ENCODE measurements around the gene CRYGA.
"Not testable (repeated sequence)": the region's sequence is repeated elsewhere in the genome, so short reads cannot be mapped to it uniquely, and the experiment has no call there.

The CRYGA gene

DNA sequence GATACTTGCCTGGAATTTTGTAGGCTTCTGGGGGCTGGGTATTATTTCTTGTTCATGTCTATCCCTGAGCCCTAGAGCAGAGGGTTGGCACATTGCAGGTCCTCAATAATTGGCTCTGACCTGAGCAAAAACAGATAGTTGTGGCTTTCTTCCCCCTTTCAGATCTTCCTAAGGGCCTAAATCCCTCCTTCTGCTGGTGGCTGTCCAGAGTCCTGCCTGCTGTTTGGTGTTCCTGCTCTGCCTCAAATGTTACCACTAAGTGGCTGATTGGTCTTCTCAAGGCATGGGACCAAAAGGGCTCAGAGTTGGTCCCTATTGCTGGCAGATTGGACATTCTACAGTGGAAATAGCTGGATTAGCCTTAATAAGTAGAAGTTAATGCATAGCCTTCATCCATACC is 16.4 kb downstream of the CRYGA start:
- H3K27me3 Mint-ChIP-seq = no peaks in the 10 kb centered on the region
- peaks cover 29% of the 10 kb centered on the region for H3K4me1 Mint-ChIP-seq (ENCODE audit: low read depth)

DNA sequence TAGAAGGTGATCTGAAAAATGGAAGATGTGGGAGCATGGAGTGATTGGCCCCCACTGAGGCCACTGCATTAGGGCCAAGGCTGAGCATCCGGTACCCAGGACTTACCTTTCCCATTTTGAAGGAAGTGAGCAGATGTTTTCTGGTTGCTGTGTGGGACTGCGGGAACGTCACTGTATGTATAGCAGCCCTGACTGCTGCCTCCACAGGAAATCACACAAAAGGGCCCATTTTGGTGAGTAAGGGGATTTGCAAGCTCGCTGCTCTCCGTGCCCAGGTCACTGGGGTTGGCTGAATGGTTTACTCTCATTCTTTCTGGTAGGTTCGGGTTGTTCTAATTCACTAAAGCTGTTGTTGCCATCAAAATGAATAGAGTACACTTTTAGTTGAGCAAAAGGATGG is 17.4 kb downstream of the CRYGA start, which contains the start of gene CRYGB:
Gene CRYGB, minus strand, starts transcription at position 153 of the 400 bp plus-strand sequence. Its CDS starts 38 bp downstream, at position 115.
- no peak within 1 kb of the TSS for H3K4me3 Mint-ChIP-seq
- peaks cover 10% of the 10 kb centered on the region for H3K9me3 Mint-ChIP-seq
- H3K4me1 Mint-ChIP-seq (ENCODE audit: low read depth) = peaks cover 29% of the 10 kb centered on the region
- H3K27me3 Mint-ChIP-seq = no peaks in the 10 kb centered on the region
- no peak within 1 kb of the TSS for H3K27ac Mint-ChIP-seq
- intact Hi-C loops (cut with micrococcal nuclease) = no loop called here
- no peaks in the 10 kb centered on the region for H3K36me3 Mint-ChIP-seq (ENCODE audit: low read depth)

More for the DNA sequence above, 16.4 kb downstream of the CRYGA start:
- peaks cover 15% of the 10 kb centered on the region for H3K9me3 Mint-ChIP-seq
- no peaks in the 10 kb centered on the region for H3K36me3 Mint-ChIP-seq (ENCODE audit: low read depth)
- intact Hi-C loops (cut with micrococcal nuclease) = no loop called here
- H3K4me3 Mint-ChIP-seq = no peak overlapping the region
- no peak overlapping the region for H3K27ac Mint-ChIP-seq

DNA sequence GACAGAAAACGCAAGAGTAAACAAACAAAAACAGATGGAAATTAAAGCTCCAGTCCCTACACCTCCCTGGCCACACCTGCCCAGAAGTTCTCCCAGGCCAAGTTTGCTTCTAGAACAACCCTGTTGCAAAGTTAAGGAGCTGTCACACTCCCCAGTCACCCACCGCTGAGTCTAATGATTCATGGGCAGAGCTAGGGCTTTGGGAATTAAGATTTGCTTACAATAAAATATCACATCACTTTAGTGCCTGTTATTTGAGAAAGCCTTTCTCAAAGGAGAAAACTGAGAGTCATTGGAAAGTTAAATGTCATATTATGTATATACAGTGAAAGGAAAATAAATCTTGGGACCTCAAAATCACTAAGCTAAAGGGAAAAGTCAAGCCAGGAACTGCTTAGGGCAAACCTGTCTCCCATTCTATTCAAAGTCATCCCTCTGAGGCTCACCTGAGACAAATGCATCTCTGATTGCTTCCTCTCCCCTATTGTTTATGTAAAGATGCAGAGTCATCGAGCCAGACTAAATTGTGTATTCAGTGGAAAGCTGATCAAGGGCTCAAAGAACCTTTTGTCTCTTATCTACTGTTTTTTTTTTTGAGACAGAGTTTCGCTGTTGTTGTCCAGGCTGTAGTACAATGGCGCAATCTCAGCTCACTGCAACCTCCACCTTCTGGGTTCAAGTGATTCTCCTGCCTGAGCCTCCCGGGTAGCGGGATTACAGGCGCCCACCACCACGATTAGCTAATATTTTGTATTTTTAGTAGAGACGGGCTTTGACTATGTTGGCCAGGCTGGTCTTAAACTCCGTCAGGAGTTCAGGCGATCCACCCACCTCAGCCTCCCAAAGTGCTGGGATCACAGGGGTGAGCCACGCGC is 20.2 kb downstream of the CRYGA start:
- intact Hi-C loops (cut with micrococcal nuclease) = no loop called here
- no peak overlapping the region for H3K4me3 Mint-ChIP-seq
- H3K9me3 Mint-ChIP-seq = no peaks in the 10 kb centered on the region
- H3K4me1 Mint-ChIP-seq (ENCODE audit: low read depth) = peaks cover 15% of the 10 kb centered on the region
- H3K27ac Mint-ChIP-seq = no peak overlapping the region
- no peaks in the 10 kb centered on the region for H3K27me3 Mint-ChIP-seq
- no peaks in the 10 kb centered on the region for H3K36me3 Mint-ChIP-seq (ENCODE audit: low read depth)

DNA sequence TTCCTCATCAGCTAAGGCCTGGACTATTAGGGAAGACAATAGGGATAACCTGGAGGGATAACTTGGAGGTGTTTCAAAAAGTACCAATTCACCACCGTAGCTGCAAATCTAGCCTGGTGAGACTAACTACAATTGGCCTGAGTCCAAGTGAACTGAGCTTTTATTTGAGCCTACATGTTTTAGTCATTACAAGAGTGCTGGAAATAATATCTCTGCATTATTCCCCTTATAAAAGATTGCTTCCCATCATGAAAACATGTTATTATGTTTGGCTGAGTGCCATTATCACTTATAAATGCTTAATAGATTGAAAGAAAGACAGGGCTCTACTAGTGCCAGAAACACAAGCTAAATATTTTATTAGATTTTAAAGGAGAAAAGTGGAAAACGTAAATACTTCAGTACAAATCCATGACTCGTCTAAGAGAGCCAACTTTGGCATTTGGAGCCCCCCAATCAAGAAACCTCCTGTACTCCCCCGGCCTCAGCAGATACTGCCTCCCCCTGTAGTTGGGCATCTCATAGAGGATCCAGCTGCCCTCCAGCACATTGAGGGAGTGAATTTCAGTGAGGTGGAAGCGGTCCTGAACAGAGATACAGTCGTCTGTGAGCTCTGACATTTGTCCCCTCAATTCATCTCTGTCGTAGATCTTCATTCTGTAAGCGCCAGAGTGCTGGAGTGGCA is 21.0 kb downstream of the CRYGA start:
- no peaks in the 10 kb centered on the region for H3K36me3 Mint-ChIP-seq (ENCODE audit: low read depth)
- H3K27ac Mint-ChIP-seq = no peak overlapping the region
- H3K4me3 Mint-ChIP-seq = no peak overlapping the region
- H3K4me1 Mint-ChIP-seq (ENCODE audit: low read depth) = peaks cover 8% of the 10 kb centered on the region
- H3K27me3 Mint-ChIP-seq = no peaks in the 10 kb centered on the region
- H3K9me3 Mint-ChIP-seq = no peaks in the 10 kb centered on the region
- intact Hi-C loops (cut with micrococcal nuclease) = no loop called here

DNA sequence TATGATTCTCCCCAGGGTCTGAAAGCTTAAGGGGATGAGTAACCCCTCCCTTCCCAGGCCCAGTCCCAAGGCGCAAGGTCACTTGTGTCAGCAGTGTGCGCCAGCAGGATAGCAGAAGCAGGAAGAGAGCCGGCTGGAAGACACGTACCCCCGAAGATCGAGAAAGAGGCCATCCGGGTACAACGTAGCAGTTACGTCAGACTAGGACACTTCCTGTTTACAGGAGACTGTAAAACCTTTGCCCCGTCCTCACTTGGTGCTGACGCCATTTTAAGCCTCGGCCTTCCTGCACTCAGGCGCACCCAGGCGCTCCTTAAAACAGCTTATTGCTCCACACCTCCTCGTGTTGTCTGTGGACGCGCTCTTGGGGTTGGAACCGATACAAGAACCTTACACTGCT is 23.9 kb downstream of the CRYGA start:
- Mint-ChIP-seq H3K27ac (no peak overlapping the region), H3K36me3 (ENCODE audit: low read depth) (no peaks in the 10 kb centered on the region), H3K4me1 (ENCODE audit: low read depth) (peaks cover under 1% of the 10 kb centered on the region), H3K9me3 (no peaks in the 10 kb centered on the region), H3K27me3 (no peaks in the 10 kb centered on the region), H3K4me3 (no peak overlapping the region)
- intact Hi-C loops (cut with micrococcal nuclease) = no loop called here

DNA sequence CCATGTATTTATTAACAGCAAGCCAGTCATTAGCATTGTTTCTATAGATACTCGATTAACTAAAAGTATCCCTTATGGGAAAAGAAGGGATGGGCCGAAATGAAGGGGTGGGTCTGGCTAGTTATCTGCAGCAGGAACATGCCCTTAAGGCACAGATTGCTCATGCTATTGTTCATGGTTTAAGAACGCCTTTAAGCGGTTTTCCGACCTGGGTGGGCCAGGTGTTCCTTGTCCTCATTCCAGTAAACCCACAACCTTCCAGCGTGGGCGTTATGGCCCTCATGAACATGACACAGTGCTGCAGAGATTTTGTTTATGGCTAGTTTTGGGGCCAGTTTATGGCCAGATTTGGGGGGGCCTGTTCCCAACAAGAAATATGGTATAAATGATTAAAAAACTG is 25.1 kb downstream of the CRYGA start:
- H3K36me3 Mint-ChIP-seq (ENCODE audit: low read depth); H3K4me3 Mint-ChIP-seq; H3K4me1 Mint-ChIP-seq (ENCODE audit: low read depth); H3K9me3 Mint-ChIP-seq; H3K27ac Mint-ChIP-seq; intact Hi-C loops (cut with micrococcal nuclease); H3K27me3 Mint-ChIP-seq: not testable (repeated sequence)

DNA sequence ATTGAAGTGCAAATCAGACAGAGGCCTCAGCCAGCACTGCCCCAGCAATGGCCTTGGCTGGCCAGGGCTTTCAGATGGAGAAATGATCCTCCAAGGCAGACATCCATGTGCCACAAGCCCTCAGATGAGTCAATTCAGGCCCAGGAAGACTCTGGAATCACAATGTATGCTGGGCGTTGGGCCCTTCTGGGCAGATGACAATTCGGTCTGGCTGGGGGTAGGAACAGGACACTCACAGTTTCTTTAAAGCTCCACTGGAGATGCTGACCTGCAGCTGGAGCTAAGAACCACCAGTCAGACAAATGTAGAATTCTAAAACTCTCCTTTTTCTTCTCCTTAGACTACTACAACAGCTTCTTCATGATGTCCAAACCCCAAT is 26.7 kb downstream of the CRYGA start:
- Mint-ChIP-seq H3K4me1 (ENCODE audit: low read depth) (no peaks in the 10 kb centered on the region), H3K36me3 (ENCODE audit: low read depth) (no peaks in the 10 kb centered on the region), H3K27me3 (no peaks in the 10 kb centered on the region), H3K9me3 (no peaks in the 10 kb centered on the region), H3K4me3 (no peak overlapping the region), H3K27ac (no peak overlapping the region)
- intact Hi-C loops (cut with micrococcal nuclease) = no loop called here

DNA sequence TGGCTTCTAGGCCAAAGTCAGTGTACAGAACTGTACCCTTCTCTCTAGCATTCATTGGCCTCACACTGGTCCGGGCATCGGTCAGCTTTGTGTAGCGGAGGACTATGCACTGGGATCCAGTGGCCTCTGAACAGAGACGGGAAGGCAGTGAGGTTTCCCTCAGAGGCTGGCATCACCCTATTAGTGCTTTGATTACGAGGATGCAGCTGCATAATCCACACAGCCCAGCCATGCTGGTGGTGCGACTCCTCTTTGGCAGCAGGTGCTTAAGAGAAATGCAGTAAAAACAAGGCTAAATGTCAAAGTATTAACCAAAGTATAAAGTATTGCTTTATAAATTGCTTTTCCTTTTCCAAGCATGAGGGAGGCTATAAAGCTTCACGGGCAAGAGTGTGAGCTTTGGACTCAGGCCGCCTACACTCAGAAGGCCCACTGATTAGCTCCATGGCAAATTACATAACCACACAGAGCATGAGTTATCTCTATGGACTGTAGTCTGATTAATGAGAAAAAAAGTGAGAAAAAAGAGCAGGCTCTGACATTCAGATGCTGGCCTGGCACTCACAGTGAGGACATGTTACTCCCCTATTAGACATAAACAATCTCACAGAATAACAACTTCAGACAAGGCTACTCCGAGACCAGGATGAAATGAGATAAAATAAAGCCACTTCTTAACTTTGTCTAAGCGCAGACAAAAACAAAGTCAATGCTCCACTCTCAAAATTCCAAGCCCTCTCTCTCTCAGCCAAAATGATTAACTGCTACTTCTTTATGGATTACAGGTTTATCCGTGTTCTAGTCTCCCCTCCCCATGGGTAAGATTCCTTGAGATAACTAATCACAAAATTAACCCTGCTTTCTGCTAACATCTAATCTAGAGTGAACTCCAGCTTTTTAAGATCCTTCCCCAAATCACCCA is 27.3 kb downstream of the CRYGA start:
- no peaks in the 10 kb centered on the region for H3K36me3 Mint-ChIP-seq (ENCODE audit: low read depth)
- H3K27me3 Mint-ChIP-seq = no peaks in the 10 kb centered on the region
- no peak overlapping the region for H3K27ac Mint-ChIP-seq
- intact Hi-C loops (cut with micrococcal nuclease) = no loop called here
- no peaks in the 10 kb centered on the region for H3K9me3 Mint-ChIP-seq
- no peaks in the 10 kb centered on the region for H3K4me1 Mint-ChIP-seq (ENCODE audit: low read depth)
- no peak overlapping the region for H3K4me3 Mint-ChIP-seq

DNA sequence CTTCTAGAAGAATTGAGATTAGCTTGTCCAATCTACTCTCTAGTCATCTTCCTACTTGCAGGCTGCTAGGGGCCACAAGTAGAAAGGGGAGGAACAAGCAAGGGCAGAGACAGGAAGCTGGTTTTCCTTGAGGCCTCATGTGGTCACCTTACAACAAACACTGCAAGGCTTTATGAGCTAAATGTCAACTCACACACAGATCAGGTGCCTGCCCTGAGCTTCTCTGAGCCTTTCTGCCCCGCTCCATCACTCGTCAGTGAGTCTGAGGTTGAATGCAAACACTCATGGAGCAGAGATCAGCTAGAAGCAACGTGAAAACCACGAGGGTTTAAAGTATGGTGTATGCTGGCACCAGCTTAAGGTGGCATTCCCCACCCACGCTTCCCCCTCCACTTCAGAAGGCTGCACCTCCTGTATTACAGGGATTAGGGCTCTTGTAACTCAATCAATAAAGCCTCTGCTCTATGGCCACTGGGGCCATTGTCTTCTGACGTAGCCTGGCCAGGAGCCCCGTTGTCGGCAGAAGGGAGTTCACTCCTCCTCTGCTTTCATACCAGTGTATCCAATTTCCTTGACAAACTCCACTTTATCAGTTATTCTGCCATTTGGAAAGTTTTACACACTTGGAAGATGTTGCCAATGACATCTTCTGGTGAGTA is 28.3 kb downstream of the CRYGA start:
- H3K9me3 Mint-ChIP-seq = no peaks in the 10 kb centered on the region
- no peak overlapping the region for H3K4me3 Mint-ChIP-seq

DNA sequence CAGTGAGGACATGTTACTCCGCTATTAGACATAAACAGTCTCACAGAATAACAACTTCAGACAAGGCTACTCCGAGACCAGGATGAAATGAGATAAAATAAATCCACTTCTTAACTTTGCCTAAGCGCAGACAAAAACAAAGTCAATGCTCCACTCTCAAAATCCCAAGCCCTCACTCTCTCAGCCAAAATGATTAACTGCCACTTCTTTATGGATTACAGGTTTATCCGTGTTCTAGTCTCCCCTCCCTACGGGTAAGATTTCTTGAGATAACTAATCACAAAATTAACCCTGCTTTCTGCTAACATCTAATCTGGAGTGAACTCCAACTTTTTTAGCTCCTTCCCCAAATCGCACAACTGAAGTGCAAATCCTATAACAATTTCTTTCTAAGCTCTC is 32.7 kb downstream of the CRYGA start:
- Mint-ChIP-seq H3K27me3 (peaks cover 3% of the 10 kb centered on the region), H3K36me3 (ENCODE audit: low read depth) (no peaks in the 10 kb centered on the region), H3K9me3 (no peaks in the 10 kb centered on the region), H3K4me3 (no peak overlapping the region), H3K27ac (no peak overlapping the region), H3K4me1 (ENCODE audit: low read depth) (no peaks in the 10 kb centered on the region)
- intact Hi-C loops (cut with micrococcal nuclease) = no loop called here

More for the DNA sequence above, 28.3 kb downstream of the CRYGA start:
- no peaks in the 10 kb centered on the region for H3K36me3 Mint-ChIP-seq (ENCODE audit: low read depth)
- intact Hi-C loops (cut with micrococcal nuclease) = no loop called here
- no peak overlapping the region for H3K27ac Mint-ChIP-seq
- H3K27me3 Mint-ChIP-seq = no peaks in the 10 kb centered on the region
- H3K4me1 Mint-ChIP-seq (ENCODE audit: low read depth) = no peaks in the 10 kb centered on the region

DNA sequence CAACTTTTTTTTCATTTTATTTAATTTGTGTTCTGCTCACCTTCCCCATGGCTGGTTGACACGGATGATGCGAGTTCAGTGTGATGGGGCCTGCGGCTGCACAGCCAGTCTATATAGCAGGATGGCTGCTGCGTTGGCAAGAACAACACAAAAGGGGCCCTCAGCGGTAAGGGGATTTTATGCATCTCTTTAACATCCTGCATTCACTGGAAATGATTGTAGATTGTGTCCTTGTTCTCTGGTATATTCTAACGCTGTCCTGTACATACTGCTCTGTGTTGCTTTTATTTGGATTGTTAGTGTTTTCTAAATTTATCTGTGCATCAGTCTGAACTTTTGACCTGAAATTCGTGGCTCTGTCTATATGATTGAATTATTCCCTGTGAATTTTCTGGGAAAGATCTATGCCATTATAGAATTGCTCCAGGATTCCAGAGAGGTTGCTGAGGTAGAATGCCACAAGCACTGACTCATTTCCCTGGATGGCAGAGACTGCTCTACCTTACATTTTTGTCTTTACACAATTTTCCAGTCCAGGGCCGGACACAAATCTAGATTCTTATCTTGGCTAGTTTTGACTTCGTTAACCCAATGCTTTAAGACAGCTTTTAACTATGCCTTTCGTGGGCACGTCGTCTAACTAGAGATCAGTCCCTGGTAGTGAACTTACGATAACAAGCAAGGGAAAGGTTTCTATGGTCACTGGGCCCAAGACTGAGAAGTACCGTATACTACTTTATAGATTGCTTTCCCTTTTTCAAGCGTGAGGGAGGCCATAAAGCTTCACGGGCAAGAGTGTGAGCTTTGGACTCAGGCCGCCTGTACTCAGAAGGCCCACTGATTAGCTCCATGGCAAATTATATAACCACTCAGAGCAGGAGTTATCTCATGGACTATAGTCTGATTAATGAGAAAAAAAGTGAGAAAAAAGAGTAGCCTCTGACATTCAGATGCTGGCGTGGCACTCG is 33.4 kb downstream of the CRYGA start, which contains the start of gene CRYGC:
Gene CRYGC, minus strand, starts transcription at position 85 of the 968 bp plus-strand sequence. Its CDS starts 36 bp downstream, at position 49.
- no peaks in the 10 kb centered on the region for H3K36me3 Mint-ChIP-seq (ENCODE audit: low read depth)
- H3K27me3 Mint-ChIP-seq = peaks cover 9% of the 10 kb centered on the region
- H3K27ac Mint-ChIP-seq = no peak within 1 kb of the TSS
- intact Hi-C loops (cut with micrococcal nuclease) = no loop called here
- no peak within 1 kb of the TSS for H3K4me3 Mint-ChIP-seq
- peaks cover 6% of the 10 kb centered on the region for H3K4me1 Mint-ChIP-seq (ENCODE audit: low read depth)
- no peaks in the 10 kb centered on the region for H3K9me3 Mint-ChIP-seq

DNA sequence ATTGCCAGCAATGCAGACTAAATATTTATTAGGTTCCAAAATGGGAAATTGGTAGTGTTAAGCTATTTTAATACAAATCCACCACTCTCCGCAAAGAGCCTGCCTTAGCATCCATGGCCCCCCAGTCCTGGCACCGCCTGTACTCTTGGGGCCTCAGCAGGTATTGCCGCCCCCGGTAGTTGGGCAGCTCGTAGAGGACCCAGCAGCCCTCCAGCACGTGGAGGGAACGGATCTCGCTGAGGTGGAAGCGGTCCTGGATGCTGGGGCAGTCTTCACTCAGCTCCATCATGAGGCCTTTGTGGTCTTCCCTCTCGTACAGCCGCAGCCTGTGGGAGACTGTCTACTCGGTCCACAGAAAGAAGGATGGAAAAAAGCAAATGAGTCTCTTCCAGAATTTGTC is 35.3 kb downstream of the CRYGA start:
- Mint-ChIP-seq H3K9me3 (no peaks in the 10 kb centered on the region), H3K4me1 (ENCODE audit: low read depth) (peaks cover 19% of the 10 kb centered on the region), H3K27ac (no peak overlapping the region), H3K36me3 (ENCODE audit: low read depth) (no peaks in the 10 kb centered on the region), H3K27me3 (peaks cover 21% of the 10 kb centered on the region), H3K4me3 (no peak overlapping the region)
- intact Hi-C loops (cut with micrococcal nuclease) = no loop called here

Measured in dendritic cell treated with granulocyte-macrophage colony-stimulating factor and Interleukin-4, amounts not matched to agents 40 ng/mL and 50 ng/mL, for 4 days (primary cell).